WTC11 (cell line): ENCODE results near the gene RBM38. TPM values are rescaled to one million over a fixed set of nuclear protein-coding genes. Genes with fewer than 3 reads are reported as not detected.

Source experiments
- ATAC-seq: fragments of 200-7000 bp; cut with Tn5 transposase; 2 replicates; pipeline ENCODE4 v1.10.0; 2021; ENCODE audit warnings: mild to moderate bottlenecking, moderate library complexity
- CTCF ChIA-PET: fragments of 300-600 bp; sonication (Branson Sonifier 250); formaldehyde crosslinking; loops from one replicate; lab custom pipeline; 2021; ENCODE audit warnings: antibody characterized with exemption; lab: Charles Lee
- POLR2A ChIA-PET: fragments of 350-600 bp; sonication (Branson Sonifier 250); formaldehyde crosslinking; loops from one replicate; lab custom pipeline; 2021; ENCODE audit warnings: antibody characterized with exemption; lab: Charles Lee
- DNase-seq: peaks from one replicate; pipeline ENCODE4 v3.0.0; 2021; ENCODE audit warnings: low spot score
- H3K27ac Mint-ChIP-seq: 2 replicates; pipeline ENCODE4 v1.8.0; 2021; ENCODE audit warnings: mixed read lengths
- H3K27me3 Mint-ChIP-seq: 2 replicates; pipeline ENCODE4 v1.8.0; 2021; ENCODE audit warnings: low read depth, mild to moderate bottlenecking, moderate library complexity, mixed read lengths
- H3K36me3 Mint-ChIP-seq: 2 replicates; pipeline ENCODE4 v1.8.0; 2021; ENCODE audit warnings: mixed read lengths
- H3K4me1 Mint-ChIP-seq: 2 replicates; pipeline ENCODE4 v1.8.0; 2022; ENCODE audit warnings: mixed read lengths
- H3K4me3 Mint-ChIP-seq: 2 replicates; pipeline ENCODE4 v1.8.0; 2021; ENCODE audit warnings: mild to moderate bottlenecking, moderate library complexity, mixed read lengths
- H3K9me3 Mint-ChIP-seq: 2 replicates; pipeline ENCODE4 v1.8.0; 2021; ENCODE audit warnings: mixed read lengths
- ATF1 ChIP-seq: sonication (generic); formaldehyde crosslinking; IDR thresholded peaks from 2 replicates; pipeline ENCODE4 v1.8.1; 2023; ENCODE audit warnings: mild to moderate bottlenecking, moderate library complexity, missing genetic modification reagents
- ATF6 ChIP-seq: sonication (generic); formaldehyde crosslinking; IDR thresholded peaks from 2 replicates; pipeline ENCODE4 v1.8.1; 2023; ENCODE audit warnings: mild to moderate bottlenecking, missing genetic modification reagents
- CBFB ChIP-seq: sonication (generic); formaldehyde crosslinking; IDR thresholded peaks from 2 replicates; pipeline ENCODE4 v1.8.1; 2022; ENCODE audit warnings: mild to moderate bottlenecking, low read depth, missing genetic modification reagents
- E2F1 ChIP-seq: sonication (generic); formaldehyde crosslinking; IDR thresholded peaks from 2 replicates; pipeline ENCODE4 v1.8.0; 2022; ENCODE audit warnings: mild to moderate bottlenecking, missing genetic modification reagents
- ELF4 ChIP-seq: sonication (generic); formaldehyde crosslinking; IDR thresholded peaks from 2 replicates; pipeline ENCODE4 v1.8.1; 2022; ENCODE audit warnings: low read depth, mild to moderate bottlenecking, moderate library complexity, missing genetic modification reagents
- ETV6 ChIP-seq: sonication (generic); formaldehyde crosslinking; IDR thresholded peaks from 2 replicates; pipeline ENCODE4 v1.8.1; 2022; ENCODE audit warnings: mild to moderate bottlenecking, missing genetic modification reagents
- FOXK1 ChIP-seq: sonication (generic); formaldehyde crosslinking; IDR thresholded peaks from 2 replicates; pipeline ENCODE4 v1.8.0; 2022; ENCODE audit warnings: mild to moderate bottlenecking, moderate library complexity, missing genetic modification reagents
- FOXP1 ChIP-seq: sonication (generic); formaldehyde crosslinking; IDR thresholded peaks from 2 replicates; pipeline ENCODE4 v1.8.0; 2022; ENCODE audit warnings: missing genetic modification reagents, mild to moderate bottlenecking, moderate library complexity, borderline replicate concordance
- GTF2I ChIP-seq: fragments of 250-450 bp; sonication (Bioruptor Pico); conservative IDR thresholded peaks from 2 replicates; pipeline ENCODE4 v1.4.0; 2021; ENCODE audit warnings: mild to moderate bottlenecking
- IRF1 ChIP-seq: sonication (generic); formaldehyde crosslinking; IDR thresholded peaks from 2 replicates; pipeline ENCODE4 v1.8.0; 2023; ENCODE audit warnings: missing genetic modification reagents
- KAT7 ChIP-seq: sonication (generic); formaldehyde crosslinking; IDR thresholded peaks from 2 replicates; pipeline ENCODE4 v1.8.1; 2023; ENCODE audit warnings: missing genetic modification reagents, mild to moderate bottlenecking, borderline replicate concordance
- MLX ChIP-seq: sonication (generic); formaldehyde crosslinking; IDR thresholded peaks from 2 replicates; pipeline ENCODE4 v1.8.1; 2023; ENCODE audit warnings: mild to moderate bottlenecking, missing genetic modification reagents, moderate library complexity
- MYBL2 ChIP-seq: sonication (generic); formaldehyde crosslinking; IDR thresholded peaks from 2 replicates; pipeline ENCODE4 v1.8.1; 2023; ENCODE audit warnings: mild to moderate bottlenecking, moderate library complexity, missing genetic modification reagents
- PRDM15 ChIP-seq: sonication (generic); formaldehyde crosslinking; IDR thresholded peaks from 2 replicates; pipeline ENCODE4 v1.8.0; 2022; ENCODE audit warnings: missing genetic modification reagents
- PRRX2 ChIP-seq: fragments of 250-450 bp; sonication (Bioruptor Pico); IDR thresholded peaks from 2 replicates; pipeline ENCODE4 v1.8.0; 2021; ENCODE audit warnings: mild to moderate bottlenecking
- RELA ChIP-seq: sonication (generic); formaldehyde crosslinking; IDR thresholded peaks from 2 replicates; pipeline ENCODE4 v1.8.1; 2022; ENCODE audit warnings: missing genetic modification reagents, mild to moderate bottlenecking, borderline replicate concordance
- SMAD4 ChIP-seq: sonication (generic); formaldehyde crosslinking; IDR thresholded peaks from 2 replicates; pipeline ENCODE4 v1.8.0; 2022; ENCODE audit warnings: mild to moderate bottlenecking, missing genetic modification reagents
- TP53 ChIP-seq: sonication (generic); formaldehyde crosslinking; IDR thresholded peaks from 2 replicates; pipeline ENCODE4 v1.8.1; 2023; ENCODE audit warnings: mild to moderate bottlenecking, missing genetic modification reagents
- ZBTB21 ChIP-seq: sonication (generic); formaldehyde crosslinking; IDR thresholded peaks from 2 replicates; pipeline ENCODE4 v1.8.1; 2023; ENCODE audit warnings: mild to moderate bottlenecking, missing genetic modification reagents, borderline replicate concordance
- ZNF219 ChIP-seq: sonication (generic); formaldehyde crosslinking; IDR thresholded peaks from 2 replicates; pipeline ENCODE4 v1.8.0; 2023; ENCODE audit warnings: missing genetic modification reagents, mild to moderate bottlenecking, borderline replicate concordance
- ZNF232 ChIP-seq: sonication (generic); formaldehyde crosslinking; IDR thresholded peaks from 2 replicates; pipeline ENCODE4 v1.8.0; 2022; ENCODE audit warnings: mild to moderate bottlenecking, missing genetic modification reagents
- ZNF281 ChIP-seq: sonication (generic); formaldehyde crosslinking; IDR thresholded peaks from 2 replicates; pipeline ENCODE4 v1.8.0; 2023; ENCODE audit warnings: mild to moderate bottlenecking, missing genetic modification reagents
- ZNF423 ChIP-seq: fragments of 250-450 bp; sonication (Bioruptor Pico); IDR thresholded peaks from 2 replicates; pipeline ENCODE4 v2.1.2; 2022; ENCODE audit warnings: mild to moderate bottlenecking, moderate library complexity
- total RNA-seq: library from RNA; stranded (reverse); gene quantifications from 3 replicates; pipeline ENCODE4 v1.2.3, GENCODE V29; 2021
- TF ChIP-seq, protein P1 (sequence below): fragments of 250-450 bp; sonication (Bioruptor Pico); IDR thresholded peaks from 2 replicates; pipeline ENCODE4 v2.1.2; 2022; ENCODE audit warnings: mild to moderate bottlenecking, moderate library complexity
- TF ChIP-seq, protein P2 (sequence below): sonication (generic); formaldehyde crosslinking; IDR thresholded peaks from 2 replicates; pipeline ENCODE4 v1.8.1; 2023; ENCODE audit warnings: mild to moderate bottlenecking, missing genetic modification reagents

The RBM38 gene
- total RNA-seq, 1 experiment from 2014 or later: 69.0 TPM

GRCh38 chr20:57455386-57455785 lies 64.2 kb downstream of the RBM38 start (continued):
- TF ChIP-seq ATF6 (CRISPR knock-in tag): no peak
- no peak for TF ChIP-seq ATF1 (CRISPR knock-in tag)
- no peak for TF ChIP-seq IRF1 (CRISPR knock-in tag)
- no peak for TF ChIP-seq FOXK1
- TF ChIP-seq SMAD4: no peak
- no peak for TF ChIP-seq PRRX2 (CRISPR knock-in tag)
- TF ChIP-seq ZNF219: no peak
- TF ChIP-seq RELA (CRISPR knock-in tag): no peak

- peaks cover 15% of the 10 kb centered on the region for H3K9me3 Mint-ChIP-seq
- CTCF ChIA-PET: no interaction called here
- no peaks in the 10 kb centered on the region for H3K36me3 Mint-ChIP-seq
- H3K27me3 Mint-ChIP-seq: no peaks in the 10 kb centered on the region
- no peak overlapping the region for H3K27ac Mint-ChIP-seq
- DNase-seq: no peak
- peaks cover 6% of the 10 kb centered on the region; the same call in 1 of the 2 replicates for H3K4me1 Mint-ChIP-seq
- no peak for ATAC-seq
- POLR2A ChIA-PET: no interaction called here
- H3K4me3 Mint-ChIP-seq: no peak overlapping the region
- no peak for TF ChIP-seq ZNF232 (CRISPR knock-in tag)
- TF ChIP-seq, protein P1, sequence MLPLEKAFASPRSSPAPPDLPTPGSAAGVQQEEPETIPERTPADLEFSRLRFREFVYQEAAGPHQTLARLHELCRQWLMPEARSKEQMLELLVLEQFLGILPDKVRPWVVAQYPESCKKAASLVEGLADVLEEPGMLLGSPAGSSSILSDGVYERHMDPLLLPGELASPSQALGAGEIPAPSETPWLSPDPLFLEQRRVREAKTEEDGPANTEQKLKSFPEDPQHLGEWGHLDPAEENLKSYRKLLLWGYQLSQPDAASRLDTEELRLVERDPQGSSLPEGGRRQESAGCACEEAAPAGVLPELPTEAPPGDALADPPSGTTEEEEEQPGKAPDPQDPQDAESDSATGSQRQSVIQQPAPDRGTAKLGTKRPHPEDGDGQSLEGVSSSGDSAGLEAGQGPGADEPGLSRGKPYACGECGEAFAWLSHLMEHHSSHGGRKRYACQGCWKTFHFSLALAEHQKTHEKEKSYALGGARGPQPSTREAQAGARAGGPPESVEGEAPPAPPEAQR (CRISPR knock-in tag): no peak
- no peak for TF ChIP-seq MLX (CRISPR knock-in tag)
- no peak for TF ChIP-seq CBFB (CRISPR knock-in tag)
- TF ChIP-seq FOXP1 (CRISPR knock-in tag): no peak
- TF ChIP-seq TP53 (CRISPR knock-in tag): no peak
- TF ChIP-seq, protein P2, sequence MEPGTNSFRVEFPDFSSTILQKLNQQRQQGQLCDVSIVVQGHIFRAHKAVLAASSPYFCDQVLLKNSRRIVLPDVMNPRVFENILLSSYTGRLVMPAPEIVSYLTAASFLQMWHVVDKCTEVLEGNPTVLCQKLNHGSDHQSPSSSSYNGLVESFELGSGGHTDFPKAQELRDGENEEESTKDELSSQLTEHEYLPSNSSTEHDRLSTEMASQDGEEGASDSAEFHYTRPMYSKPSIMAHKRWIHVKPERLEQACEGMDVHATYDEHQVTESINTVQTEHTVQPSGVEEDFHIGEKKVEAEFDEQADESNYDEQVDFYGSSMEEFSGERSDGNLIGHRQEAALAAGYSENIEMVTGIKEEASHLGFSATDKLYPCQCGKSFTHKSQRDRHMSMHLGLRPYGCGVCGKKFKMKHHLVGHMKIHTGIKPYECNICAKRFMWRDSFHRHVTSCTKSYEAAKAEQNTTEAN (CRISPR knock-in tag): no peak
- no peak for TF ChIP-seq ELF4 (CRISPR knock-in tag)
- TF ChIP-seq PRDM15: no peak
- TF ChIP-seq RELA (CRISPR knock-in tag): no peak
- no peak for TF ChIP-seq ZNF281 (CRISPR knock-in tag)
- no peak for TF ChIP-seq ETV6
- no peak for TF ChIP-seq MYBL2
- TF ChIP-seq GTF2I (CRISPR knock-in tag): no peak
- TF ChIP-seq KAT7 (CRISPR knock-in tag): no peak
- no peak for TF ChIP-seq ZBTB21 (CRISPR knock-in tag)
- TF ChIP-seq ZNF423: no peak
- TF ChIP-seq E2F1 (CRISPR knock-in tag): no peak
These were observed 64.9 kb downstream of the RBM38 start for GRCh38 chr20:57456116-57456515.
